ENCODE data around the gene RXRA. TPM values are rescaled to one million over a fixed set of nuclear protein-coding genes. Genes with fewer than 3 reads are reported as not detected.

RXRA gene
- total RNA-seq, 1 donor from 2014 or later = 49.4 TPM

- H3K27me3 ChIP-seq = no peaks in the 10 kb centered on the region
- no peaks in the 10 kb centered on the region for H3K36me3 ChIP-seq
- H3K27ac ChIP-seq = no peak overlapping the region
- intact Hi-C loops (cut with DNase I) = no loop called here
- peaks cover 26% of the 10 kb centered on the region for H3K4me1 ChIP-seq
- no peak overlapping the region for H3K4me3 ChIP-seq
- TF ChIP-seq CTCF (IDR thresholded peaks at IDR 0.05) (no peak), POLR2AphosphoS5 (IDR thresholded peaks at IDR 0.05; ENCODE audit: insufficient read depth in 1 of 2, low read depth in 1 of 2) (no peak), POLR2A (IDR thresholded peaks at IDR 0.05) (no peak)
- no peak for DNase-seq (ENCODE audit: extremely low spot score in 2 of 2)
- no peaks in the 10 kb centered on the region for H3K9me3 ChIP-seq
These were observed 39.6 kb upstream of the RXRA start for GRCh38 chr9:134286471-134287245.

- no peak overlapping the region for H3K27ac ChIP-seq
- intact Hi-C loops (cut with DNase I) = no loop called here
- H3K9me3 ChIP-seq = no peaks in the 10 kb centered on the region
- H3K4me1 ChIP-seq = peaks cover 21% of the 10 kb centered on the region
- no peaks in the 10 kb centered on the region for H3K36me3 ChIP-seq
- H3K4me3 ChIP-seq = no peak overlapping the region
- DNase-seq (ENCODE audit: extremely low spot score in 2 of 2) = no peak
- no peaks in the 10 kb centered on the region for H3K27me3 ChIP-seq
- TF ChIP-seq POLR2A (IDR thresholded peaks at IDR 0.05) (no peak), POLR2AphosphoS5 (IDR thresholded peaks at IDR 0.05; ENCODE audit: insufficient read depth in 1 of 2, low read depth in 1 of 2) (no peak), CTCF (IDR thresholded peaks at IDR 0.05) (no peak)
These were observed 38.4 kb upstream of the RXRA start for GRCh38 chr9:134287591-134288491.

- Histone ChIP-seq H3K4me3 (no peak overlapping the region), H3K36me3 (no peaks in the 10 kb centered on the region), H3K4me1 (peaks cover 20% of the 10 kb centered on the region), H3K9me3 (no peaks in the 10 kb centered on the region), H3K27me3 (no peaks in the 10 kb centered on the region), H3K27ac (no peak overlapping the region)
- DNase-seq (ENCODE audit: extremely low spot score in 2 of 2) = no peak
- intact Hi-C loops (cut with DNase I) = no loop called here
- TF ChIP-seq POLR2A (IDR thresholded peaks at IDR 0.05) (no peak), POLR2AphosphoS5 (IDR thresholded peaks at IDR 0.05; ENCODE audit: insufficient read depth in 1 of 2, low read depth in 1 of 2) (no peak), CTCF (IDR thresholded peaks at IDR 0.05) (no peak)
These were observed 37.5 kb upstream of the RXRA start for GRCh38 chr9:134288746-134289145.

- Histone ChIP-seq H3K4me1 (peaks cover 24% of the 10 kb centered on the region), H3K27ac (no peak overlapping the region), H3K4me3 (no peak overlapping the region), H3K9me3 (no peaks in the 10 kb centered on the region), H3K36me3 (no peaks in the 10 kb centered on the region), H3K27me3 (no peaks in the 10 kb centered on the region)
- DNase-seq (ENCODE audit: extremely low spot score in 2 of 2) = no peak
- no peak for TF ChIP-seq POLR2A (IDR thresholded peaks at IDR 0.05)
- no peak for TF ChIP-seq CTCF (IDR thresholded peaks at IDR 0.05)
- TF ChIP-seq POLR2AphosphoS5 (IDR thresholded peaks at IDR 0.05; ENCODE audit: insufficient read depth in 1 of 2, low read depth in 1 of 2) = no peak
- intact Hi-C loops (cut with DNase I) = no loop called here
These were observed 36.9 kb upstream of the RXRA start for GRCh38 chr9:134289241-134289875.

Measured in vagina (tissue), 2 donors.